ENCODE results near the gene TAAR6. TPM values are rescaled to one million over a fixed set of nuclear protein-coding genes. Genes with fewer than 3 reads are reported as not detected.

TAAR6 gene
- total and polyA plus RNA-seq, 2 donors (not counting 3 experiments of a cell fraction or from before 2014, with no cell fraction given) = not detected

- Histone ChIP-seq H3K4me3 (replicated peaks in 1 of 3; ENCODE audit: insufficient read depth in 1 of 3, low read depth in 1 of 3, low read length in 3 of 3) (no peak overlapping the region), H4K20me1 (replicated peaks; ENCODE audit: control insufficient read depth, extremely low read depth, insufficient read depth, low read length) (no peaks in the 10 kb centered on the region), H2AFZ (ENCODE audit: low read depth, low read length) (no peak overlapping the region), H3K4me1 (ENCODE audit: control insufficient read depth, extremely low read depth, insufficient read depth, low read length) (no peaks in the 10 kb centered on the region), H3K36me3 (ENCODE audit: control insufficient read depth in 2 of 2, extremely low read depth in 1 of 2, insufficient read depth in 2 of 2, low read length in 2 of 2) (no peaks in the 10 kb centered on the region), H3K27ac (ENCODE audit: insufficient read depth, low read depth, low read length) (no peak overlapping the region), H3K9me3 (replicated peaks; ENCODE audit: control insufficient read depth, insufficient read depth, low read length) (no peaks in the 10 kb centered on the region), H3K79me2 (ENCODE audit: control insufficient read depth, insufficient read depth, low read length) (no peaks in the 10 kb centered on the region), H3K27me3 (ENCODE audit: control insufficient read depth in 2 of 2, insufficient read depth in 2 of 2, low read length in 2 of 2) (peaks cover 0 to 8% of the 10 kb centered on the region in 2 experiments), H3K9ac (replicated peaks; ENCODE audit: extremely low read depth, insufficient read depth, low read length) (no peak overlapping the region), H3K9me1 (replicated peaks; ENCODE audit: control insufficient read depth, extremely low read depth, insufficient read depth, low read length) (no peaks in the 10 kb centered on the region), H3K4me2 (ENCODE audit: insufficient read depth, low read length) (no peak overlapping the region)
- intact Hi-C loops (cut with micrococcal nuclease) = no loop called here
- DNase-seq (ENCODE audit: low read depth, low spot score) (no peak), FAIRE-seq (no peak)
- no peak for TF ChIP-seq POLR2AphosphoS5 (IDR thresholded peaks at IDR 0.05; ENCODE audit: insufficient read depth, low read depth, low read length)
- no peak for TF ChIP-seq EZH2 (IDR thresholded peaks at IDR 0.05; ENCODE audit: borderline replicate concordance, low read depth, low read length, severe bottlenecking)
- no peak for TF ChIP-seq JUN (IDR thresholded peaks at IDR 0.05; ENCODE audit: borderline replicate concordance, insufficient read depth, insufficient read length, low read depth)
- TF ChIP-seq GATA2 (IDR thresholded peaks at IDR 0.05; ENCODE audit: insufficient read depth, insufficient read length, low read depth, low read length) = no peak
- TF ChIP-seq MYC (IDR thresholded peaks at IDR 0.05; ENCODE audit: low read depth, low read length) = no peak
- TF ChIP-seq POLR2A (IDR thresholded peaks at IDR 0.05; ENCODE audit: low read depth, low read length) = no peak
- no peak for TF ChIP-seq MAX (IDR thresholded peaks at IDR 0.05; ENCODE audit: insufficient read depth, insufficient read length)
- no peak for TF ChIP-seq FOS (IDR thresholded peaks at IDR 0.05; ENCODE audit: borderline replicate concordance, insufficient read depth, low read length)
- no peak for TF ChIP-seq CTCF (IDR thresholded peaks at IDR 0.05; ENCODE audit: extremely low read depth in 1 of 2, insufficient read depth in 1 of 2, low read depth in 1 of 2, low read length in 2 of 2)
- dilution Hi-C loops (cut with MboI; ENCODE audit: extremely low pct_ligation_motif_present, low sequenced_read_pairs) = no loop called here
- ChIA-PET CTCF (no interaction called here), POLR2A (no interaction called here)
- BruUV-seq (replicated peaks) = no TSS peak
Measured at GRCh38 chr6:132567566-132567965, 2.6 kb upstream of the TAAR6 start.
